Ascending aorta (tissue), 2 donors: ENCODE results near the gene CRYZL1. TPM values are rescaled to one million over a fixed set of nuclear protein-coding genes. Genes with fewer than 3 reads are reported as not detected.

ENCODE experiments used
- DNase-seq, 2 donors: peaks; one replicate each; pipeline ENCODE4 v3.0.0-alpha.2; 2019; ENCODE audit warnings: low spot score in 2 of 2
- H3K27ac ChIP-seq, 2 donors: fragments of 200-600 bp; sonication (generic); one replicate each; pipeline ENCODE4 v1.5.1; 2016 to 2017; ENCODE audit warnings: mild to moderate bottlenecking in 1 of 2
- H3K27me3 ChIP-seq: fragments of 200-600 bp; sonication (generic); one replicate; pipeline ENCODE4 v1.5.1; 2017
- H3K36me3 ChIP-seq, 2 donors: fragments of 200-600 bp; sonication (generic); one replicate each; pipeline ENCODE4 v1.5.1; 2016
- H3K4me1 ChIP-seq, 2 donors: fragments of 200-600 bp; sonication (generic); one replicate each; pipeline ENCODE4 v1.5.1; 2016 to 2017; ENCODE audit warnings: mild to moderate bottlenecking in 1 of 2
- H3K4me3 ChIP-seq, 2 donors: fragments of 200-600 bp; sonication (generic); one replicate each; pipeline ENCODE4 v1.5.1; 2016 to 2017; ENCODE audit warnings: mild to moderate bottlenecking in 1 of 2
- H3K9me3 ChIP-seq, 2 donors: fragments of 200-600 bp; sonication (generic); one replicate each; pipeline ENCODE4 v1.5.1; 2016
- CTCF ChIP-seq, 3 experiments: fragments of 200-600 bp in 2 of 3; fragments of 450-650 bp in 1 of 3; sonication (generic) in 2 of 3; IDR thresholded peaks; one replicate each; pipeline ENCODE4 v1.5.1; 2016 to 2019; ENCODE audit warnings: antibody characterized with exemption in 3 of 3, mild to moderate bottlenecking in 1 of 3, moderate library complexity in 1 of 3
- intact Hi-C: fragments of 100-400 bp; cut with DNase I; formaldehyde crosslinking; loops from one replicate; pipeline ENCODE4 v1.15.1; 2023
- total RNA-seq: library from RNA; depleted of rRNA; stranded (reverse); fragments of >200 nt; gene quantifications from one replicate; pipeline ENCODE4 v1.1.0, GENCODE V29; 2016

Gene CRYZL1
- total RNA-seq, 1 donor from 2014 or later: 20.0 TPM

- intact Hi-C loops: no loop called here
- peaks cover 0 to 18% of the 10 kb centered on the region in 2 donors for H3K4me1 ChIP-seq
- no peak for TF ChIP-seq CTCF (IDR thresholded peaks at IDR 0.05)
- no peaks in the 10 kb centered on the region for H3K9me3 ChIP-seq
- peak overlapping the region; percentile 79 to 82 for H3K4me3 ChIP-seq
- no peaks in the 10 kb centered on the region for H3K27me3 ChIP-seq
- H3K36me3 ChIP-seq: peaks cover 15 to 30% of the 10 kb centered on the region in 2 donors
- no peak for DNase-seq
- H3K27ac ChIP-seq: peak overlapping the region; percentile 98 to 99
Measured at GRCh38 chr21:33541105-33541711, 100.3 kb downstream of the CRYZL1 start.

GRCh38 chr21:33540711-33541104 lies 100.8 kb downstream of the CRYZL1 start:
- no peaks in the 10 kb centered on the region for H3K27me3 ChIP-seq
- DNase-seq: no peak
- no peaks in the 10 kb centered on the region for H3K9me3 ChIP-seq
- H3K36me3 ChIP-seq: peaks cover 15 to 32% of the 10 kb centered on the region in 2 donors
- peak overlapping the region in 1 of 2 donors; percentile 99 for H3K27ac ChIP-seq
- intact Hi-C loops: no loop called here
- peaks cover 0 to 18% of the 10 kb centered on the region in 2 donors for H3K4me1 ChIP-seq
- TF ChIP-seq CTCF (IDR thresholded peaks at IDR 0.05): no peak
- peak overlapping the region; percentile 79 to 82 for H3K4me3 ChIP-seq

GRCh38 chr21:33539616-33540015 lies 101.9 kb downstream of the CRYZL1 start:
- intact Hi-C loops: no loop called here
- Histone ChIP-seq H3K4me1 (peaks cover 0 to 10% of the 10 kb centered on the region in 2 donors), H3K4me3 (no peak overlapping the region), H3K27me3 (no peaks in the 10 kb centered on the region), H3K36me3 (peaks cover 22 to 42% of the 10 kb centered on the region in 2 donors), H3K27ac (no peak overlapping the region), H3K9me3 (no peaks in the 10 kb centered on the region)
- no peak for TF ChIP-seq CTCF (IDR thresholded peaks at IDR 0.05)
- no peak for DNase-seq

Other genes with a start within 250 kb of the CRYZL1 start
- 46.4 TPM for gene IFNGR2, start 238.3 kb downstream of the CRYZL1 start, total RNA-seq
- gene TMEM50B, start 161.8 kb downstream of the CRYZL1 start, total RNA-seq: 24.9 TPM
- 1.5 TPM for gene DNAJC28, start 150.0 kb downstream of the CRYZL1 start, total RNA-seq
- 22.4 TPM for gene GART, start 99.6 kb downstream of the CRYZL1 start, total RNA-seq
- gene SON, start 98.7 kb downstream of the CRYZL1 start, total RNA-seq: 179 TPM
- 0.53 TPM for gene DONSON, start 53.1 kb downstream of the CRYZL1 start, total RNA-seq
- 95.0 TPM for gene ITSN1, start 760 bp upstream of the CRYZL1 start, total RNA-seq